ENCODE data around the gene YPEL5.

YPEL5 gene

DNA sequence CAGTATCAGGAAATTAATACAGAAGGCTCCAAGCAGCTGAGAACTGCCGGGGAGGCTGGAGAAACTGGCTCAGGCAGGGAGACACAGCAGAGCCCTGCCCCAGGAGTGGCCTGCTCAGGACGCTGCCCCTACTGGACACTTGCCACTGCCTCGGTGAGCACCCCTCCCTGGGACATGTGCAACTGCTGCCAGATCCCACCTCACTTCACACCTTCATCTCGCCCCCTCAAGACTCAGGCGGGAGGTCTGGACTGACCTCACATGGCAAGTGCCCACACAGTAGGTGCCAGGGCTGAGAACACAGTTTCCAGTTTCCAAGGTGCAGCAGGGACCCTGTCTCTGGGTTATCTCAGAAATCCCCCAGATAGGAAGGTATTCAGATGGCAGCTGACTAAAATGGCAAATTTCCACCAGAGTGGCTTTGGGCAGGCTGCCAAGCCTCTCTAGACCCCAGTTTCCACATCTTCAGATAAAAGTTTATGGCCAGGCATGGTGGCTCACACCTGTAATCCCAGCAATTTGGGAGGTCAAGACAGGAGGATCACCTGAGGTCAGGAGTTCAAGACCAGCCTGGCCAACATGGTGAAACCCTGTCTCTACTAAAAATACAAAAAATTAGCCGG, 50.9 kb downstream of the YPEL5 start:
- TF ChIP-seq, protein P1, sequence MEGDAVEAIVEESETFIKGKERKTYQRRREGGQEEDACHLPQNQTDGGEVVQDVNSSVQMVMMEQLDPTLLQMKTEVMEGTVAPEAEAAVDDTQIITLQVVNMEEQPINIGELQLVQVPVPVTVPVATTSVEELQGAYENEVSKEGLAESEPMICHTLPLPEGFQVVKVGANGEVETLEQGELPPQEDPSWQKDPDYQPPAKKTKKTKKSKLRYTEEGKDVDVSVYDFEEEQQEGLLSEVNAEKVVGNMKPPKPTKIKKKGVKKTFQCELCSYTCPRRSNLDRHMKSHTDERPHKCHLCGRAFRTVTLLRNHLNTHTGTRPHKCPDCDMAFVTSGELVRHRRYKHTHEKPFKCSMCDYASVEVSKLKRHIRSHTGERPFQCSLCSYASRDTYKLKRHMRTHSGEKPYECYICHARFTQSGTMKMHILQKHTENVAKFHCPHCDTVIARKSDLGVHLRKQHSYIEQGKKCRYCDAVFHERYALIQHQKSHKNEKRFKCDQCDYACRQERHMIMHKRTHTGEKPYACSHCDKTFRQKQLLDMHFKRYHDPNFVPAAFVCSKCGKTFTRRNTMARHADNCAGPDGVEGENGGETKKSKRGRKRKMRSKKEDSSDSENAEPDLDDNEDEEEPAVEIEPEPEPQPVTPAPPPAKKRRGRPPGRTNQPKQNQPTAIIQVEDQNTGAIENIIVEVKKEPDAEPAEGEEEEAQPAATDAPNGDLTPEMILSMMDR (conservative IDR thresholded peaks at IDR 0.05) = peak; percentile 21; the same call in 1 of the 2 replicates
- H3K27ac ChIP-seq = no peak overlapping the region

DNA sequence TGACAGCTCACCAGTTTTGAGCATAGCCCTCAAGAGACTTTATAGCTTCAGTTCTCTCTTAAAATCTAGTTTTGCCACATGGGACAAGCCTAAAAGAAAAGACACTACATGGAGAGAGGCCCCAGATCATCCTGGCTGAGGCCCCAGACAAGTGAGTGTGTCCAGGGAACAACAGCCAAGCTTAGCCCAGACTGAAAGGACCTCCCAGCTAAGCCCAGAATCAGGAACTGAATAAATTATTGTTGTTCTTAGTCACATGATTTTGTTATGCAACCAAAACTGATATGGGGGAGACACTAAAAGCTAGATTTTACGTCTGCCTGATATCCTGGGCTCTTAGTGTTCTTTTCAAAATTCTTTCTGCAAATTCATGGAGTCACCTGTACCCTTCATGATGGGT, 55.2 kb downstream of the YPEL5 start:
- no peak overlapping the region for H3K27ac ChIP-seq

DNA sequence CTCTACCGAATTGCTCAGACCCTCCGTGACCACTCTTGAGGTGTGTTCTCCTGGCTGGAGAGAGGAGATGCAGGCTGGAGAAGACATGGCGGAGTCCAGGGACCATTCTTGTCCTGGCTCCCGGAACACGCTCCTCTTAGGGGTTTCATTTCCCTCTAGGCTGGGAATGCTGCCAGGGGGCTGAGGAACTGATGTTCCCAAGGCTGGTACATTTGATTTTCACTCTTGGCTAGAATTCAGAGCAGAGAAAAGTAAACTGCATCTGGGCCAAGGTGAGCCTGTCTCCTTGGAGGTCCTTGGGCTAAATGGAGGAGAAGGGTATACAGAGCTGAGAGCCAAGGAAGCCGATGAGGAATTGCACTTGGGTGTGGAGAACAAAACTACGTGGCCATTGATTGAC, 56.3 kb downstream of the YPEL5 start:
- TF ChIP-seq, protein P1 (conservative IDR thresholded peaks at IDR 0.05) = no peak
- peak overlapping the region; percentile 34 for H3K27ac ChIP-seq

More for the DNA sequence above, 55.2 kb downstream of the YPEL5 start:
- TF ChIP-seq, protein P1 (conservative IDR thresholded peaks at IDR 0.05) = no peak

DNA sequence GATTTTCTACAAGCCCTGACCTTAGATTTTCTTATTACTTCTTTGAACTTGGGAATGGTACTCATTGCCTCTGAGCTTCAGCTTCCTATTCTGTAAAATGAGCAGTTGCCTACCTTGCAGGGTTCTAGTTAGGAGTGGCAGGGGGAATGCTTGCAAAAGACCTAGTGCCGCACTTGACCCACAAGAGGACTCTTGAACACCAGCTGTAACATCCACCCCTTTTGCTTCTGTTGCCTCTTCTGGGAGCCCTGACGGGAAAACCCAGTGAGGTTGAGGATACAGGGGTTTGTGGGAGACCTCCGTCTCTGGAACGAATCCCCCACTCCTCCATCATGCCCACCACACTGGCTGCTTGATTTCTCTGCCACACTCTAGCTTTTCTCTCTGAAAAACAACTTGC, 57.5 kb downstream of the YPEL5 start:
- TF ChIP-seq, protein P1 (conservative IDR thresholded peaks at IDR 0.05) = no peak
- no peak overlapping the region for H3K27ac ChIP-seq

DNA sequence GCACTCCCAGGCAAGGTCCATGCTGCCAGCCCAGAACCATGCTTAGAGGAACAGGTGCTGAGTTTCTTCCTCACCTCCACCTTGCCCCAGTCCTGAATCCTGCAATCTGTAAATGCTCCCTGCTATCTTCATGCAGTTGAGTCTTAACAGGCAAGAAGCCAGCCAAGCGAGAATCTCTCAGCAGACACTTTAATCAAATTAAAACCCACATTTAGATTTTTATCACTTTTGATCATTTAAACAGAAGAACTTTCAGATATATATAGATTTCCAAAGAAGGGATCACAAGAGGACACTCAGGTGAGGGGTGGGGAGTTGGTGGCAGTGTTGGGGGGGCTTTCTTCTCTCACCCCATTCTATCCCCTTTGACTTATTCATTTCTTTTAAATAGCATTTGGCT, 58.6 kb downstream of the YPEL5 start:
- TF ChIP-seq, protein P1 (conservative IDR thresholded peaks at IDR 0.05) = no peak

DNA sequence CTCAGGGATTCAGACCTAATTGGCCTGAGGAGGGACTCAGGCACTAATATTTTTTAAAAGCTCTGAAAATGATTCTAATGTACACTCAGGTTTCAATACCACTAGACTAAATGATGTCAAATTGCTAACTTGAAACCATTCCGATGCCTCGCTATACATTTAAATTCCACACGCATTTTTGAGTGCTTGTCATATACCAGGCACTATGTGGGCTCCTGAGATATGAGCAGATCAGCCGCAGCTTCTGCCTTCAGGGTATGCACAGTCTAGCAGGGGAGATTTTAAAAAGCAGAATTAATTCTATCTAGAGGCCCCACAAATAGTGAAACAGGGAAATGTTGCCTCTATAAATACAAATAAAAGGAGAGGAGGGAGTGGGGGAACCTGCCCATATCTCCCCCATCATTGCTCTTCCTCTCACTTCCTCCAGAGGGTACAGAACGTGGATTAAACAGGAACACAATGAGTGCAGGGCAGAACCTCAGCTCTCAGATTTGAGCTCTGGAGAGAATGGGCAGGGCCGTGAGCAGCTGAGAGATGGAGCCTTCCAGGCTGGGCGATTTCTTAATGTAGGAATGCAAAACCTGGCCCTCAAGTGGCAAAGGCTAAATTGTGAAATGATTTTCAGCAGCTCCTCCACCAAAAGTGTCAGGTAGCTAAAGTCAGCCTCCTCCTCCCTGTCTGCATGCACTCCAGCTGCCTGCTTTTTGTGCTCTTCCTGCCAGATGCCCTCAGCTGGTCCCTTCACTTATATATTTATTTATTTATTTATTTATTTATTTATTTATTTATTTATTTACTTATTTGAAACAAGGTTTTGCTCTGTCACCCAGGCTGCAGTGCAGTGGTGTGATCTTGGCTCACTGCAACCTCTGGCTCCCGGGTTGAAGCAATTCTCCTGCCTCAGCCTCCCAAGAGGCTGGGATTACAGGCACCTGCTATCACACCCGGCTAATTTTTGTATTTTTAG, 59.9 kb downstream of the YPEL5 start:
- H3K27ac ChIP-seq = no peak overlapping the region
- TF ChIP-seq, protein P1 (conservative IDR thresholded peaks at IDR 0.05) = no peak

More for the DNA sequence above, 58.6 kb downstream of the YPEL5 start:
- H3K27ac ChIP-seq = no peak overlapping the region

DNA sequence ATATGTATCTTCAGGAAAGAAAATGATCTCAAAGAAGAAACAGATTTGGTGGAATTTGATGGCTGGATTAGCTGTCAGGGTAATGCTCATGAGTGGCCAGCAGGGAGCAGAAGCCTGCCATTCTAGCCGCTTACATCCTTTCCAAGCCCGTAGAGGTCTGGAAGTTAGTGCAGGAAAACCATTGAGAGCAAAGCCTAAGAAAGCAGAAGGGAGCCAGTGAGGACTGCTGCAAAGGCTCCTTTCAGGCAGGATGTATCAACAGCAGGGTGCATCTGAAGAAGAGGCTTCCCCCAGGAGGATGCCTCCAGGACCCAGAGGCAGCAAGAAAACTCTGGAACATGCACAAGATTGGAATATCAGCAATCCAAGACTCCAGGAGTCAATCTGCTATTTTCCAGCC, 61.6 kb downstream of the YPEL5 start:
- TF ChIP-seq, protein P1 (conservative IDR thresholded peaks at IDR 0.05) = peak; percentile 91
- no peak overlapping the region for H3K27ac ChIP-seq
